H1 (cell line): ENCODE results near the gene SLIT3.

ENCODE experiments used
- ATF3 ChIP-seq: IDR thresholded peaks from 2 replicates; pipeline ENCODE4 v1.6.1; 2011; ENCODE audit warnings: low read depth, mild to moderate bottlenecking, low read length; ENCODE audit not compliant: insufficient read depth
- CTCF ChIP-seq, 3 experiments: IDR thresholded peaks; 1 replicate in 2 of 3; 2 replicates in 1 of 3; pipeline versions ENCODE4 v1.5.1 to v1.6.1; 2011; ENCODE audit warnings: low read length in 3 of 3, mild to moderate bottlenecking in 3 of 3, inconsistent platforms in 2 of 3, low read depth in 1 of 3, moderate library complexity in 1 of 3; ENCODE audit not compliant: insufficient read depth in 1 of 3; ENCODE audit errors: control extremely low read depth in 1 of 3
- E2F6 ChIP-seq: IDR thresholded peaks from 2 replicates; pipeline ENCODE4 v1.6.1; 2012; ENCODE audit warnings: inconsistent platforms
- EP300 ChIP-seq, 2 experiments: IDR thresholded peaks; 1 replicate in 1 of 2; 2 replicates in 1 of 2; pipeline ENCODE4 v1.6.1; 2011 to 2012; ENCODE audit warnings: low read depth in 2 of 2, low read length in 2 of 2, mild to moderate bottlenecking in 2 of 2, borderline replicate concordance in 1 of 2, inconsistent platforms in 1 of 2, moderate library complexity in 1 of 2
- JUN ChIP-seq: IDR thresholded peaks from 2 replicates; pipeline ENCODE4 v1.6.1; 2011; ENCODE audit warnings: low read depth, mild to moderate bottlenecking, improper control_type of control experiment, low read length
- POLR2AphosphoS5 ChIP-seq: IDR thresholded peaks from 2 replicates; pipeline ENCODE4 v1.6.1; 2011; ENCODE audit warnings: low read depth, low read length
- RAD21 ChIP-seq, 2 experiments: IDR thresholded peaks in 1 of 2; conservative IDR thresholded peaks in 1 of 2; 2 replicates each; pipeline ENCODE4 v1.6.1; 2011; ENCODE audit warnings: low read depth in 2 of 2, low read length in 2 of 2, improper control_type of control experiment in 1 of 2, inconsistent platforms in 1 of 2, mild to moderate bottlenecking in 1 of 2, moderate library complexity in 1 of 2
- TBP ChIP-seq: IDR thresholded peaks from 2 replicates; pipeline ENCODE4 v1.6.1; 2011; ENCODE audit warnings: low read depth, low read length, improper control_type of control experiment

- TF ChIP-seq CTCF (IDR thresholded peaks at IDR 0.05; ENCODE audit: control extremely low read depth in 1 of 3, insufficient read depth in 1 of 3, low read depth in 1 of 3, low read length in 3 of 3), result no peak
- no peak for TF ChIP-seq EP300 (IDR thresholded peaks at IDR 0.05; ENCODE audit: borderline replicate concordance in 1 of 2, low read depth in 2 of 2, low read length in 2 of 2)
- no peak for TF ChIP-seq JUN
- TF ChIP-seq TBP, result no peak
- TF ChIP-seq RAD21 (IDR thresholded peaks at IDR 0.05 in 1 of 2, conservative IDR thresholded peaks at IDR 0.05 in 1 of 2; ENCODE audit: low read depth in 2 of 2, low read length in 2 of 2), result no peak
- no peak for TF ChIP-seq POLR2AphosphoS5
- no peak for TF ChIP-seq ATF3
- TF ChIP-seq E2F6, result no peak
These were observed 652.9 kb downstream of the SLIT3 start for GRCh38 chr5:168648016-168648415.
